ENCODE results near the gene TBKBP1. TPM values are rescaled to one million over a fixed set of nuclear protein-coding genes. Genes with fewer than 3 reads are reported as not detected.

The TBKBP1 gene
- total and polyA plus RNA-seq, 4 donors: 0.25 to 2.0 (median 1.5) TPM

DNA sequence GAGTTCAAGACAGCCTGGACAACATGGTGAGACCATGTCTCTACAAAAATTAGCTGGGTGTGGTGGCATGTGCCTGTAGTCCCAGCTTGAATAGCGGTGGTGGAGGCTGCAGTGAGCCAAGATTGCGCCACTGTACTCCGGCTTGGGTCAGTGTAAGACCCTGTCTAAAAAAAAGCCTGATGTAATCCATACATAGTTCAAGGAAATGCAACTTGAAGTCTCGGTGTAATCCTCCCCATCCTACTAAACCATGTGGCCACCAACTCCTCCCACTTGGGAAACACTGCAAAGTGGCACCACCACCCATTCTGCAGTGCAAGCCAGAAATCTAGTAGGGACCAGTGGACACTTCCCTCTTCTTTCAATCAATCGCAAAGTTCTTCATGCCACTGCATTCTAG is 49.6 kb upstream of the TBKBP1 start:
- Histone ChIP-seq H3K9me3 (ENCODE audit: control insufficient read depth in 4 of 4, low read length in 3 of 4) (no peaks in the 10 kb centered on the region), H3K4me3 (ENCODE audit: low read depth in 1 of 3, low read length in 3 of 3) (no peak overlapping the region), H3K27me3 (ENCODE audit: control insufficient read depth in 4 of 4, insufficient read depth in 4 of 4, low read length in 3 of 4) (no peaks in the 10 kb centered on the region), H3K4me1 (ENCODE audit: control insufficient read depth in 4 of 4, insufficient read depth in 4 of 4, low read length in 3 of 4) (peaks cover 4 to 11% (median 9%) of the 10 kb centered on the region in 4 donors), H3K27ac (ENCODE audit: low read depth in 1 of 2, low read length in 2 of 2) (no peak overlapping the region), H3K9ac (ENCODE audit: low read depth in 1 of 2, low read length in 2 of 2) (no peak overlapping the region), H3K36me3 (ENCODE audit: control insufficient read depth in 4 of 4, insufficient read depth in 3 of 4, low read depth in 1 of 4, low read length in 3 of 4) (no peaks in the 10 kb centered on the region)
- 83% methylated on average over 5 of the region's 5 CpGs for WGBS
- no peak for DNase-seq (ENCODE audit: low spot score)
- TF ChIP-seq MAX (IDR thresholded peaks at IDR 0.05) (no peak), JUND (IDR thresholded peaks at IDR 0.05) (no peak), ATF3 (IDR thresholded peaks at IDR 0.05) (no peak), HNF4G (IDR thresholded peaks at IDR 0.05) (no peak), YY1 (IDR thresholded peaks at IDR 0.05) (no peak)

- Histone ChIP-seq H3K4me1 (ENCODE audit: control insufficient read depth in 4 of 4, insufficient read depth in 4 of 4, low read length in 3 of 4) (peaks cover 4 to 35% (median 31%) of the 10 kb centered on the region in 4 donors), H3K9ac (ENCODE audit: low read depth in 1 of 2, low read length in 2 of 2) (peak within 1 kb of the TSS; percentile 40 to 85), H3K4me3 (ENCODE audit: low read depth in 1 of 3, low read length in 3 of 3) (peak within 1 kb of the TSS; percentile 75 to 86 (median 82)), H3K27ac (ENCODE audit: low read depth in 1 of 2, low read length in 2 of 2) (peak within 1 kb of the TSS; percentile 89), H3K27me3 (ENCODE audit: control insufficient read depth in 4 of 4, insufficient read depth in 4 of 4, low read length in 3 of 4) (no peaks in the 10 kb centered on the region), H3K36me3 (ENCODE audit: control insufficient read depth in 4 of 4, insufficient read depth in 3 of 4, low read depth in 1 of 4, low read length in 3 of 4) (peaks cover 2 to 15% (median 11%) of the 10 kb centered on the region in 4 donors), H3K9me3 (ENCODE audit: control insufficient read depth in 4 of 4, low read length in 3 of 4) (no peaks in the 10 kb centered on the region)
- TF ChIP-seq HNF4A (conservative IDR thresholded peaks at IDR 0.05): peak in 1 of 2 donors; percentile 34
- TF ChIP-seq TAF1 (conservative IDR thresholded peaks at IDR 0.05): peak; percentile 63
- TF ChIP-seq FOXA1 (IDR thresholded peaks at IDR 0.05): no peak
- no peak for TF ChIP-seq FOXA2 (IDR thresholded peaks at IDR 0.05)
- TF ChIP-seq RAD21 (IDR thresholded peaks at IDR 0.05): no peak
- peak; percentile 66 for TF ChIP-seq MAX (IDR thresholded peaks at IDR 0.05)
- TF ChIP-seq NR2F2 (IDR thresholded peaks at IDR 0.05): peak; percentile 74
- TF ChIP-seq SP1 (IDR thresholded peaks at IDR 0.05): peak; percentile 100
- TF ChIP-seq HNF4G (IDR thresholded peaks at IDR 0.05): no peak
- TF ChIP-seq JUND (IDR thresholded peaks at IDR 0.05): no peak
- peak in 1 of 2 donors; percentile 3 for TF ChIP-seq RXRA (IDR thresholded peaks at IDR 0.05)
- peak in 1 of 2 donors; percentile 43 for TF ChIP-seq GABPA (IDR thresholded peaks at IDR 0.05 in 1 of 2, conservative IDR thresholded peaks at IDR 0.05 in 1 of 2)
- TF ChIP-seq YY1 (IDR thresholded peaks at IDR 0.05): peak; percentile 67
- TF ChIP-seq EGR1 (IDR thresholded peaks at IDR 0.05; ENCODE audit: low read depth in 2 of 2): peak; percentile 30 to 53
- under 1% methylated on average over 74 of the region's 74 CpGs for WGBS
- peak; percentile 98 for DNase-seq (ENCODE audit: low spot score)
Observed at GRCh38 chr17:47649153-47649971, 44.6 kb upstream of the TBKBP1 start, which contains the start of gene KPNB1. Gene KPNB1, plus strand, starts transcription at chr17:47649919. Its CDS starts 326 bp downstream, at chr17:47650245.

DNA sequence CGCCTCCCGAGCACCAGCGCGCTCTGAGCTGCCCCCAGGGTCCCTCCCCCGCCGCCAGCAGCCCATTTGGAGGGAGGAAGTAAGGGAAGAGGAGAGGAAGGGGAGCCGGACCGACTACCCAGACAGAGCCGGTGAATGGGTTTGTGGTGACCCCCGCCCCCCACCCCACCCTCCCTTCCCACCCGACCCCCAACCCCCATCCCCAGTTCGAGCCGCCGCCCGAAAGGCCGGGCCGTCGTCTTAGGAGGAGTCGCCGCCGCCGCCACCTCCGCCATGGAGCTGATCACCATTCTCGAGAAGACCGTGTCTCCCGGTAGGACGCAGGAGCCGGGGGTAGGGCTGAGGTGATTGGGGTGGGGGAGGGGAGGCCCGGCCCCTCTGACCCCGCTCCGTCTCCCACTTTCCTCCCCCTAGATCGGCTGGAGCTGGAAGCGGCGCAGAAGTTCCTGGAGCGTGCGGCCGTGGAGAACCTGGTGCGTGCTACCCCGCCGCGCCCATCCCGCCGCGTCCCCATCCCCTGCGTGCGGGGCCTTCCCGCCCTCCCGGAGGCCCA is 43.9 kb upstream of the TBKBP1 start:
- H3K9ac ChIP-seq (ENCODE audit: low read depth in 1 of 2, low read length in 2 of 2): no peak overlapping the region
- peak overlapping the region; percentile 75 to 86 (median 82) for H3K4me3 ChIP-seq (ENCODE audit: low read depth in 1 of 3, low read length in 3 of 3)
- DNase-seq (ENCODE audit: low spot score): no peak
- no peaks in the 10 kb centered on the region for H3K9me3 ChIP-seq (ENCODE audit: control insufficient read depth in 4 of 4, low read length in 3 of 4)
- H3K27me3 ChIP-seq (ENCODE audit: control insufficient read depth in 4 of 4, insufficient read depth in 4 of 4, low read length in 3 of 4): no peaks in the 10 kb centered on the region
- H3K27ac ChIP-seq (ENCODE audit: low read depth in 1 of 2, low read length in 2 of 2): peak overlapping the region; percentile 76 to 89
- peak in 1 of 2 donors; percentile 6 for TF ChIP-seq RAD21 (IDR thresholded peaks at IDR 0.05)
- no peak for TF ChIP-seq ATF3 (IDR thresholded peaks at IDR 0.05)
- under 1% methylated on average over 48 of the region's 48 CpGs for WGBS
- H3K36me3 ChIP-seq (ENCODE audit: control insufficient read depth in 4 of 4, insufficient read depth in 3 of 4, low read depth in 1 of 4, low read length in 3 of 4): peaks cover 2 to 15% (median 12%) of the 10 kb centered on the region in 4 donors
- peaks cover 4 to 42% (median 38%) of the 10 kb centered on the region in 4 donors for H3K4me1 ChIP-seq (ENCODE audit: control insufficient read depth in 4 of 4, insufficient read depth in 4 of 4, low read length in 3 of 4)
